Measurements from ENCODE around the gene COA8.

Gene COA8

DNA sequence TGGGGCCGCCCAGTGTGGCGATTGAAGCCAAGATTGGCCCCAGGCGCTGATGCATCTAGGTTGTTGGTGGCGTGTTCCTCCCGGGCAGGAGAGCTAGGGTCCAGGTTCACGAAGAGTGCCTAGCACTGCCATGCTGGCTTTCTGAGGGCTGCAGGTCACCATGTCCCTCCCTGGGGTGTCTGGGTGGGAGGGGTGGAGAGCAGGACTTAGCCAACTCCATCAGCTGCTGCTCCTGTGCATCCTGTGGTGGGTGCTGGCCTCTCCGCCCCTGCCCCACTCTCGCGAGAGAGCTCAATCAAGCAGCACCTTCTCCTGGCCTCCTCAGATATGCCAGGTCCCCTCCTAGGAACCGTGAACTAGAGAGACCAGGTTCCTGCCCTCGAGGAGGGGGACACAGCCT is 31.9 kb upstream of the COA8 start:
- no peak overlapping the region for H3K4me3 ChIP-seq (ENCODE audit: low read length)
- no peak for DNase-seq (ENCODE audit: low read depth)
- TF ChIP-seq CTCF (conservative IDR thresholded peaks at IDR 0.05; ENCODE audit: low read depth, low read length): no peak

DNA sequence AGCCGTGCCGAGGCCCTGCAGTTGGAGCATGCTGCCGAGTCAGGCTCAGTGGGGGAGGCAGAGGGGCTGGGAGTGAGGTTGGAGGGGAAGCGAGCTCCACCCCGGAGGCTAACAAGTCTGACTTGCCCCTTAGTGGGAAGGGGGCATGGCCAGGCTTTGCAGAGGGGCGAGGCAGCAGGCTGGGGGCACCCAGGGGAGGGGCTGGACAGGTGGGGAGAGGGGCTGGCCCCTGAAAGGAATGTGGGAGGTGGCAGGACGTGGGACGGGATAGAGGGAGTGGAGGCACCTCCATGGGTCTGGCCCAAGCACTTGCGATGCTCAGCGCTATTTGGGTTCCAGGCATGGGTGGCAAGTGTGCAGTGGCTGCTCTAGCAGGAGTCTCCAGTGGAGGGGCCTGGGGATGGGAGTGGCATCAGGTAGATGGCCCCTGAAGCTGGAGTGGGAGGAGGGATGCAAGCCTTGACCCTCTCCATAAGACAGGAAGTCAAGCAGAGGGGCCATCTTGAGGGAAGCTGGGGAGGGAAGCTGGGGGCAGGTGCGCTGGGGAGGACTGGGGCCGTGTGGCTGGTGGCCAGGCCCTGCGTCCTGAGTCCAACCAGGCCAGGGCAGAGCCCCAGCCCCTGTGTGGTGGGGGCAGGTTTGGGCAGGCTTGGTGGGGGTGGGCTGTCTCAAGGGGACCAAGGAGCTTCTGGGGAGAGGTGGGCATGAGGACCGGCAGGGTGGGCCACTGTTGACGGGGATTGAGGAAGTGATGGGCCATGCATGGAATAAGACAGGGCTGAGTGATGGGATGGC is 31.1 kb upstream of the COA8 start:
- DNase-seq (ENCODE audit: low read depth): no peak
- H3K4me3 ChIP-seq (ENCODE audit: low read length): no peak overlapping the region
- no peak for TF ChIP-seq CTCF (conservative IDR thresholded peaks at IDR 0.05; ENCODE audit: low read depth, low read length)

- no peak overlapping the region for H3K4me3 ChIP-seq (ENCODE audit: low read length)
- DNase-seq (ENCODE audit: low read depth): no peak
- no peak for TF ChIP-seq CTCF (conservative IDR thresholded peaks at IDR 0.05; ENCODE audit: low read depth, low read length)
These were observed 30.3 kb upstream of the COA8 start for GRCh38 chr14:103532216-103533136.

DNA sequence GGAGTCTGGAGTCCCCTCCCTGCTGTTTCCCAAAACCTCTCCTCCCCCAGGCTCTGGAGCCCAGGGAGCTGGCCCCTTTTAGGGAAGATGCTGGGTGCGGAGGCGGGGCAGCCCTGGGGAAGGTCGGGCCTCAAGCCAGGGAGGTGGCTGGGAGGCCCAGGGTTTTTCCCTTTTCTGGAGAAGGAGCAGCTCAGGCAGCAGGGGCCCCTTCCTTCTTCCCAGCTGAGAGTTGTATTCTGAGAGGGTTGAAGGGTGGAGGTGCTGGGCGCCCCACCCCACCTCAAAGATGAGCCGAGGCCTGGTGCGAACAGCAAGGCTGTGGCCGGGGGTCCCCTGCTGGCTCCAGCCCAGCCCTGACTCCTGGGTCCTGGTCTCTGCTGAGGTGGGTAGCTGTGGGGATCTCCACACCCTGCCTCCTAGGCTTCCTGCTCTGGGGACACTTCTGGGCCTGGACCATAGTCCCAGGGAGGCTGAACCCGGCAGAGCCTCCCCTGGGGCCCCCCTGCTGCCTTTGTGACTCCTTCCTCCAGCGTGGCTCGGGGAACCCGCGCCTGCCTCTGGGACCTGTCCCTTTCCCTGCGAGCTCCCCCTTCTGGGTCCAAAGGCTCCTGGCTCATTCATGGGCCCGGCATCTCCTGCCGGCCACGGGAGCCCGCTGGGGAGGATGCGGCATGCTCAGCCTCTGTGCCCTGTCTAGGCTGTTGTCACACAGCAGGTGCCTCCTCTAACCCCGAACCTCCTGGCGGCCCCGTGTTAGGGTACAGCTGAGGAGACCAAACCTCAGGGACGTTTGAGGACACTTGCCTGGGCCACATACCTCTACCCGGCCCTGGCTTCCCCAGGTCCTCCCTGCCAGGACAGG is 29.4 kb upstream of the COA8 start:
- H3K4me3 ChIP-seq (ENCODE audit: low read length): no peak overlapping the region
- no peak for TF ChIP-seq CTCF (conservative IDR thresholded peaks at IDR 0.05; ENCODE audit: low read depth, low read length)
- DNase-seq (ENCODE audit: low read depth): no peak

DNA sequence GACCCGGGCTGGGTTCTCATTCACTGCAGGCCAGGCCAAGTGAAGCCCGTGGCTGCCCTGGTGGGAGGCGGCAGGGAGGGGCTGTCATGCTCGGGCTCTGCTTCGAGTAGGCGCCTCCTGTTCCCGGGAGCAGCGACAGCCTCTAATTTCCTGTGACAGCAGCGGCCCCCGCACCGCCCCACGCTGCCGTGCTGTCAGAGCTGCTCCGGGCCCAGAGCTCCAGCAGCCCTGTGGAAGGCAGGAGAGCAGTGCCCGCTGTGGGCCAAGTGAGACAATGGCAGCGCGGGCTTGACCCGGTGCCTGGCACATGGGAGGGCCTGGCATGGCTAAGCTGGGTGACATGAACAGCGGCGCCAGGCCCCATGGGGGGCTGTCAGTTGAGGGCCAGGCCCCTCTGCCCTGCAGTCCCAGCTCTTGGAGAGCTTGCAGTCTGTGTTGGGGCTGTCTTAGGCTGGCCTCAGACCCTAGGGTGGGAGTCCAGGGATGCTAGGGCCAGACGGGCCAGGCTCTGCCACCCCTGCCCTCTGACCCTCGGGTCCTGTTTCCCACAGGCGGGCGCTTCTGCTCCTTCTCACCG is 28.7 kb upstream of the COA8 start:
- H3K4me3 ChIP-seq (ENCODE audit: low read length): no peak overlapping the region
- no peak for DNase-seq (ENCODE audit: low read depth)
- no peak for TF ChIP-seq CTCF (conservative IDR thresholded peaks at IDR 0.05; ENCODE audit: low read depth, low read length)

GRCh38 chr14:103534576-103535061 is 28.1 kb upstream of the COA8 start:
- no peak overlapping the region for H3K4me3 ChIP-seq (ENCODE audit: low read length)
- no peak for DNase-seq (ENCODE audit: low read depth)
- TF ChIP-seq CTCF (conservative IDR thresholded peaks at IDR 0.05; ENCODE audit: low read depth, low read length): no peak
